Activated CD4-positive, alpha-beta T cell treated with anti-CD3 and anti-CD28 coated beads, Interleukin-2, amount 10 ng/mL, durations not matched to agents 7 days and 5 days (primary cell): ENCODE results near the gene GATAD2B. TPM values are rescaled to one million over a fixed set of nuclear protein-coding genes. Genes with fewer than 3 reads are reported as not detected.

ENCODE experiments used
- CTCF ChIA-PET: fragments of 350-600 bp; sonication (Branson Sonifier 250); formaldehyde crosslinking; loops from one replicate; lab custom pipeline; 2021; ENCODE audit warnings: antibody characterized with exemption; lab: Charles Lee
- POLR2A ChIA-PET: fragments of 350-600 bp; sonication (Branson Sonifier 250); formaldehyde crosslinking; loops from one replicate; lab custom pipeline; 2021; ENCODE audit warnings: antibody characterized with exemption; lab: Charles Lee
- DNase-seq: peaks from one replicate; pipeline ENCODE4 v3.0.0-alpha.2; 2020
- H3K27ac Mint-ChIP-seq: one replicate; pipeline ENCODE4 v1.8.0; 2021; ENCODE audit warnings: mild to moderate bottlenecking, moderate library complexity, mixed read lengths
- H3K27me3 Mint-ChIP-seq: one replicate; pipeline ENCODE4 v1.8.0; 2021; ENCODE audit warnings: mixed read lengths
- H3K36me3 Mint-ChIP-seq: one replicate; pipeline ENCODE4 v1.8.0; 2021; ENCODE audit warnings: low read depth, mixed read lengths
- H3K4me1 Mint-ChIP-seq: one replicate; pipeline ENCODE4 v1.8.0; 2021; ENCODE audit warnings: mixed read lengths
- H3K4me3 Mint-ChIP-seq: one replicate; pipeline ENCODE4 v1.8.0; 2021; ENCODE audit warnings: mild to moderate bottlenecking, moderate library complexity, mixed read lengths
- H3K9me3 Mint-ChIP-seq: one replicate; pipeline ENCODE4 v1.8.0; 2021; ENCODE audit warnings: mixed read lengths
- total RNA-seq, 2 experiments: library from RNA; stranded (reverse); gene quantifications; one replicate each; pipeline ENCODE4 v1.2.3, GENCODE V29; 2021

Gene GATAD2B
- total RNA-seq, 2 experiments from 2014 or later: 73.4 to 75.4 TPM

GRCh38 chr1:153804112-153804511 lies 118.7 kb downstream of the GATAD2B start:
- H3K4me1 Mint-ChIP-seq: peaks cover 39% of the 10 kb centered on the region

DNA sequence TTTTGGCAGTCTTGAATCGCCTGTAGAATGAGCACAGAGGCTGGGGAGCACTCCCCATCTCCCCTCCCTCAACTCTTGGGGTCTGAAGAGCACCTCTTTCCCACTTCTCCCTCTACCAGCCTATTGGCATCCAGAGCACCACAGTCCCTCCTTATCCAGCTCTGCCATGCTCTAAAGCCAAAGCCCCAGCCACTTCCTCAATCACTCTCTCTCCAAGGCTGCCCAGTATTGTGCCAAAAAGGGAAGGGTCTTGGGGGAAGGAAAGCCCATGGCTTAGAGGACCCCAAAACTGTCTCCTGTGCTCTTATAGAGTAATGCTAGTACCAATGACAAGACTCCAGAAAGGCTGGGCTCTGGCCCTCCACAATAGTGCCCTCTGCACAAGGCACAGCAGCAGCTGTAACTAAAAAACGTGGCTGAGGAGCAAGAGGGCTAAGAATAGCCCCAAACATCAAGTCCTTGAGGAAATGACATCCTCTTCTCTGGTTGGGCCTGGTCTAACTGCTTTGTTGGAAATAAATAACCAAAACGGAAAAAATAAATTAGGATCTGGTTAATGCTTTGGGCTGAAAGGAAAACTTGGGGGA lies 119.2 kb downstream of the GATAD2B start:
- Mint-ChIP-seq H3K4me1 (peaks cover 39% of the 10 kb centered on the region), H3K9me3 (no peaks in the 10 kb centered on the region), H3K36me3 (peaks cover 24% of the 10 kb centered on the region), H3K27ac (no peak overlapping the region), H3K27me3 (no peaks in the 10 kb centered on the region), H3K4me3 (no peak overlapping the region)
- POLR2A ChIA-PET: no interaction called here
- DNase-seq: no peak
- CTCF ChIA-PET: interaction anchor here (1.0 to 3.4 kb wide), 6 partner anchors 10 to 235 kb away, joined by 3 to 12 read pairs (median 4); partner anchors contain the start of gene DENND4B

More at GRCh38 chr1:153804112-153804511, 118.7 kb downstream of the GATAD2B start:
- Mint-ChIP-seq H3K36me3 (peaks cover 28% of the 10 kb centered on the region), H3K27ac (peak overlapping the region; percentile 78), H3K4me3 (no peak overlapping the region), H3K27me3 (no peaks in the 10 kb centered on the region), H3K9me3 (no peaks in the 10 kb centered on the region)
- ChIA-PET POLR2A (no interaction called here), CTCF (interaction anchor here (0.6 to 3.4 kb wide), 6 partner anchors 10 to 142 kb away, joined by 3 to 12 read pairs (median 3); partner anchors contain the start of gene DENND4B)
- DNase-seq: no peak

GRCh38 chr1:153801786-153802697 lies 120.7 kb downstream of the GATAD2B start:
- peaks cover 49% of the 10 kb centered on the region for H3K4me1 Mint-ChIP-seq

GRCh38 chr1:153801028-153801625 lies 121.6 kb downstream of the GATAD2B start:
- DNase-seq: no peak
- Mint-ChIP-seq H3K4me1 (peaks cover 54% of the 10 kb centered on the region), H3K27ac (peak overlapping the region; percentile 54), H3K4me3 (no peak overlapping the region), H3K9me3 (no peaks in the 10 kb centered on the region), H3K27me3 (no peaks in the 10 kb centered on the region), H3K36me3 (peaks cover 15% of the 10 kb centered on the region)
- ChIA-PET CTCF (interaction anchor here (1.2 to 2.2 kb wide), 2 partner anchors 9 to 186 kb away, joined by 3 to 6 read pairs; no protein-coding TSS in a partner anchor), POLR2A (no interaction called here)

More at GRCh38 chr1:153801786-153802697, 120.7 kb downstream of the GATAD2B start:
- CTCF ChIA-PET: interaction anchor here (1.2 to 3.4 kb wide), 6 partner anchors 9 to 234 kb away, joined by 3 to 12 read pairs (median 4); partner anchors contain the start of gene DENND4B
- Mint-ChIP-seq H3K9me3 (no peaks in the 10 kb centered on the region), H3K4me3 (no peak overlapping the region), H3K36me3 (peaks cover 18% of the 10 kb centered on the region), H3K27ac (peak overlapping the region; percentile 55), H3K27me3 (no peaks in the 10 kb centered on the region)
- DNase-seq: no peak
- POLR2A ChIA-PET: no interaction called here

DNA sequence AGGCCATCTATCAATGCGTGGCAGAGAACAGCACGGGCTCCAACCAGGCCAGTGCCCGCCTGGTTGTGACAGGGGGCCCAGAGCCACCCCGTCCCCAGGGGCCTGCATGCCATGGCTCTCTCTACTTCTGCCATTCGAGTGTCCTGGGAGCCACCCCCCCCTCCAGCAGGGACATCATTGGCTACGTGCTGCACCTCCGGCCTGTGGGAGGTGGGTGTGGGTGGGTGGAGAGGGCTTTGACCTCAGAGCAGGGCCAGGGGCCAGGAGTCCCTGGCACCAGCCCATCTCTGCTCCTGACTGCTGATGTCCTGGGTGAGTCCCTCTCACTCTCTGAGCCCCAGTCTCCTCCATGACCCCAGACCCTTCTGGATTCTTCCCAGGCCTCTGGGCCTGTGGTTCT lies 122.3 kb downstream of the GATAD2B start:
- POLR2A ChIA-PET: no interaction called here
- H3K4me1 Mint-ChIP-seq: peaks cover 54% of the 10 kb centered on the region
- peaks cover 15% of the 10 kb centered on the region for H3K36me3 Mint-ChIP-seq
- H3K27me3 Mint-ChIP-seq: no peaks in the 10 kb centered on the region
- CTCF ChIA-PET: interaction anchor here (2.2 kb wide), 1 partner anchor 9 kb away, joined by 6 read pairs; no protein-coding TSS in a partner anchor
- H3K27ac Mint-ChIP-seq: peak overlapping the region; percentile 65
- no peak overlapping the region for H3K4me3 Mint-ChIP-seq
- DNase-seq: no peak
- no peaks in the 10 kb centered on the region for H3K9me3 Mint-ChIP-seq

GRCh38 chr1:153799566-153800465 lies 123.0 kb downstream of the GATAD2B start:
- Mint-ChIP-seq H3K27me3 (no peaks in the 10 kb centered on the region), H3K4me3 (no peak overlapping the region), H3K27ac (peak overlapping the region; percentile 65), H3K4me1 (peaks cover 52% of the 10 kb centered on the region), H3K9me3 (no peaks in the 10 kb centered on the region), H3K36me3 (peaks cover 15% of the 10 kb centered on the region)
- DNase-seq: no peak
- ChIA-PET POLR2A (no interaction called here), CTCF (interaction anchor here (0.6 kb wide), 1 partner anchor 25 kb away, joined by 3 read pairs; no protein-coding TSS in a partner anchor)

GRCh38 chr1:153799016-153799415 lies 123.8 kb downstream of the GATAD2B start:
- CTCF ChIA-PET: interaction anchor here (0.6 to 0.9 kb wide), 3 partner anchors 15 to 65 kb away, joined by 3 to 4 read pairs (median 3); no protein-coding TSS in a partner anchor
- H3K27ac Mint-ChIP-seq: no peak overlapping the region

DNA sequence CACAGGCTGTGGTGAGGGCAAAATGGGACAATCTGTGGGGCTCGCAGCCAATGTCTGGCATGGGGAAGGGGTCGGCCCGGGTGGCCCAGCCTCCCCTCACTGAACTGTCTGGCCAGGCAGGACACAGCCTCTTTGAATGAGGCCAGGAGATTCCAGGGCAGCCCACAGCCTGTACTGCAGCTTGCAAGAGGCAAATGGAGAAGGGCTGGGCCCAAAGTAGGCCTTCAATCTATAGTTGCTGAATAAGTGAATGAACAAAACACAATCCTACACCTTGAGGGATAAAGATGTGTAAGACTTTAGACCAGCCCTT lies 124.3 kb downstream of the GATAD2B start:
- Mint-ChIP-seq H3K36me3 (peaks cover 11% of the 10 kb centered on the region), H3K27ac (peak overlapping the region; percentile 58)
- CTCF ChIA-PET: interaction anchor here (0.8 to 0.9 kb wide), 2 partner anchors 16 to 65 kb away, joined by 3 to 4 read pairs; no protein-coding TSS in a partner anchor

More at GRCh38 chr1:153799016-153799415, 123.8 kb downstream of the GATAD2B start:
- Mint-ChIP-seq H3K4me3 (no peak overlapping the region), H3K9me3 (no peaks in the 10 kb centered on the region), H3K4me1 (peaks cover 48% of the 10 kb centered on the region), H3K27me3 (no peaks in the 10 kb centered on the region), H3K36me3 (peaks cover 12% of the 10 kb centered on the region)
- DNase-seq: no peak
- POLR2A ChIA-PET: no interaction called here

DNA sequence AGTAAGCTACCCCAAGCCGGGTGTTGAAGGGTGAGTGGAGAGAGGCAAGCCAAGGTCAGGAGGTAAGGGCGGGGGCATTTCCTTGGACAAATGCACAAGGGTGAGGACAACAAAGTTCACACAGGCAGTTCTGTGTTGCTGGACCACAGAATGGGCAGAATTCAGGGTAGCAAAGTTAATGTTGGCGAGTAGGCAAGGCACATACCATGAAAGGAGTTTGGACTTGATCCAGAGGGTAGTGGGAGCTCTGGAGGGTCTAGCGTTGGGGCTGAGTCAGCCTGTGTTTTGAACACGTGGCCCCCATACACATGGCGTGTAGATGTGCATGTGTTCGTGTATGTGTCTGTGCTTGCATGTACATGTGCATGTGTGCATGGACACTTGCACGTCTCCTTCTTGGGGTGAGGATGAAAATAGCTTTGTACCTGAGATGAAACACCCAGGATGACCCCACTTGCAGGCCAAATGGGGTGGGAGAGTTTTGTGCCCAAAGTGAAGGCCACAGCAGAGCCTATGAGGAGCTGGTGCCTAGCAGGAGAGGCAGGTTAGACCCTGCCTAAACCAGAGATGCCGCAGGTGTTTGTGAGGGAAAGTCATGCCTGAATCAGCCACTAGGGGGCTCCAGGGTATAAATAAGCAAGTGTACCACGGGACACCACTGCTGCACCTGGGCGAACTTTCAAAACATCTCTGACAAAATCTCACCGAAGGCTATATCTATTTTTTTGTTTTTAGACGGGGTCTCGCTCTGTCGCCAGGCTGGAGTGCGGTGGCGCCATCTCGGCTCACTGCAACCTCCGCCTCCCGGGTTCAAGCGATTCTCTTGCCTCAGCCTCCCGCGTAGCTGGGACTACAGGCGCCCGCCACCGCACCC lies 125.7 kb downstream of the GATAD2B start:
- peaks cover 40% of the 10 kb centered on the region for H3K4me1 Mint-ChIP-seq
- H3K9me3 Mint-ChIP-seq: no peaks in the 10 kb centered on the region
- H3K27ac Mint-ChIP-seq: peak overlapping the region; percentile 76
- H3K36me3 Mint-ChIP-seq: peaks cover 2% of the 10 kb centered on the region
- H3K4me3 Mint-ChIP-seq: no peak overlapping the region
- H3K27me3 Mint-ChIP-seq: no peaks in the 10 kb centered on the region
- ChIA-PET POLR2A (no interaction called here), CTCF (interaction anchor here (0.8 to 2.1 kb wide), 7 partner anchors 10 to 226 kb away, joined by 3 to 9 read pairs (median 5); partner anchors contain the start of genes DENND4B and RAB13)
- DNase-seq: peak; percentile 91

More for the DNA sequence above, 124.3 kb downstream of the GATAD2B start:
- H3K9me3 Mint-ChIP-seq: no peaks in the 10 kb centered on the region
- no peak for DNase-seq
- H3K27me3 Mint-ChIP-seq: no peaks in the 10 kb centered on the region
- H3K4me3 Mint-ChIP-seq: no peak overlapping the region
- POLR2A ChIA-PET: no interaction called here
- peaks cover 43% of the 10 kb centered on the region for H3K4me1 Mint-ChIP-seq

DNA sequence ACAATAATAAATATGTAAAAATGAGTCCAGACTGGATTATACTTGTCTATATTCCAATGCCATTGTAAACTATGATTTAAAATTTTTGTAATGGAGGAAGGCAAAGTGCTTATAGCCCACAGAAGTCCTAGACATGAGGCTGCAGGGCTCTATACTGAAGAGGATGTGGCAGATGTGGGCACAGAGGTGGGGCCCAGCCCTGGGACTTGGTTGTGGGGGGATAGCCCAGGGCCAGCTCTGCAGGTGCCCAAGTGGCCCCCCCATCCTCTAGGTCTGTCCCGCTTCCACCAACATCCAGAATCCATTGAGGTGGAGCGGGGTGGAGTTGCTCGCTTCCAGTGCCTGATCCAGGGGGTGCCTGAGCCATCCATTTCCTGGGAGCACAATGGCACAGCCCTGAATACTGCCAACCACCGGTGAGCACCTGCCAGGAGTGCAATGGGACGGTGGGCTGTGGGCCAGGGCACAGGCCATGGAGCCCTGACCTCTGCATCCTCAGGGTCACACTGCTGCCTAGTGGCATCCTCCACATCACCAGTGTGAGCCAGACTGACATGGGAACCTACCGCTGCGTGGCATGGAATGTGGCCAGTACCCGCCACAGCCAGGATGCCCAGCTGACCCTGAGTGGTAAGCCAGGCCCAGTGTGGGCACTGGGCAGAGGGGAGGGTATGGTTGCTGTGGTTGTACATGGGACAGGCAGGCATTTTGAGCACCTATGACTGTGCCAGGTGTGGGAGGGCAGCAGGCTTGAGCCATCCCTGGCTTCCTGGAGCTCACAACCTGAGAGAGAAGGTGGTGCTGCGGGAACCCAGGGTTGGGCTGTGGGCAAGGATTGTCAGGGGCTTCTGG lies 126.6 kb downstream of the GATAD2B start:
- POLR2A ChIA-PET: no interaction called here
- H3K36me3 Mint-ChIP-seq: no peaks in the 10 kb centered on the region
- no peak overlapping the region for H3K4me3 Mint-ChIP-seq

More for the DNA sequence above, 126.6 kb downstream of the GATAD2B start:
- Mint-ChIP-seq H3K27ac (peak overlapping the region; percentile 74), H3K27me3 (no peaks in the 10 kb centered on the region), H3K9me3 (no peaks in the 10 kb centered on the region), H3K4me1 (peaks cover 46% of the 10 kb centered on the region)
- CTCF ChIA-PET: interaction anchor here (0.5 to 2.1 kb wide), 8 partner anchors 11 to 227 kb away, joined by 3 to 9 read pairs (median 4); partner anchors contain the start of genes DENND4B and RAB13
- DNase-seq: peak; percentile 32
